Psoas muscle (tissue), 8 donors: ENCODE measurements around the gene ATP5PO. TPM values are rescaled to one million over a fixed set of nuclear protein-coding genes. Genes with fewer than 3 reads are reported as not detected.

Source experiments
- ATAC-seq, 4 donors: fragments of 200-7000 bp; cut with Tn5 transposase; one replicate each; pipeline ENCODE4 v1.9.1; 2020; ENCODE audit warnings: moderate library complexity in 3 of 4, mild to moderate bottlenecking in 2 of 4
- DNase-seq, 2 donors: peaks; one replicate each; pipeline ENCODE4 v3.0.0-alpha.2; 2020
- H3K27ac ChIP-seq: fragments of 200-600 bp; one replicate; pipeline ENCODE4 v1.8.0; 2022
- H3K27me3 ChIP-seq, 3 donors: fragments of 200-600 bp in 1 of 3; one replicate each; pipeline versions ENCODE4 v1.6.1 to v1.8.0; 2013 to 2022; ENCODE audit warnings: low read length in 2 of 3, mild to moderate bottlenecking in 2 of 3, moderate library complexity in 1 of 3; ENCODE audit not compliant: insufficient read depth in 3 of 3
- H3K36me3 ChIP-seq, 2 donors: fragments of 200-600 bp in 1 of 2; one replicate each; pipeline versions ENCODE4 v1.6.1 to v1.8.0; 2013 to 2022; ENCODE audit warnings: low read depth in 1 of 2, mild to moderate bottlenecking in 1 of 2, moderate library complexity in 1 of 2; ENCODE audit not compliant: insufficient read depth in 1 of 2
- H3K4me1 ChIP-seq: fragments of 200-600 bp; one replicate; pipeline ENCODE4 v1.8.0; 2022
- H3K4me3 ChIP-seq: fragments of 200-600 bp; one replicate; pipeline ENCODE4 v1.8.0; 2022; ENCODE audit warnings: mild to moderate bottlenecking
- H3K9me3 ChIP-seq: fragments of 200-600 bp; one replicate; pipeline ENCODE4 v1.8.0; 2022
- CTCF ChIP-seq: fragments of 200-600 bp; IDR thresholded peaks from one replicate; pipeline ENCODE4 v1.8.0; 2022; ENCODE audit warnings: antibody characterized with exemption
- WGBS, 3 donors: extraction: QIAGEN DNeasy Blood & Tissue Kit; methylation state at CpG; one replicate each; pipeline versions ENCODE4 v1.1.6 to v1.1.7; 2013; 5-methylcytosine and 5-hydroxymethylcytosine counted together
- intact Hi-C, 2 donors: fragments of 100-400 bp; cut with DNase I; formaldehyde crosslinking; loops; one replicate each; pipeline versions ENCODE4 v1.11.0 to v1.14.2; 2022
- polyA plus RNA-seq, 3 donors: library from polyadenylated mRNA; stranded (reverse); fragments of 200-250 nt; gene quantifications; one replicate each; pipeline ENCODE4 v1.2.3, GENCODE V29; 2013
- total RNA-seq, 4 donors: library from RNA; stranded (reverse); fragmentation: NEBNext Ultra II Directional in 2 of 4; extraction: Animal tissue kit (Norgen Biotek cat#: 25700) in 2 of 4; gene quantifications; one replicate each; pipeline versions ENCODE4 v1.2.1 to v1.2.4, GENCODE V29; 2021 to 2023
- donor health status: healthy with polysubstance abuse.
- donor health status: DM: no; HTN: no; CAD: no; lungs with moderate emphysema.
- donor health status: Bipolar disorder and iron deficiency.
- donor health status: healthy.
- donor health status: DM: yes; HTN: yes; CAD: no.
- donor health status: DM: no; HTN: no; CAD: no.
- donor health status: DM: no; HTN: no; CAD: no.
- donor health status: DM: yes; HTN: yes; CAD: no.

The ATP5PO gene
- total and polyA plus RNA-seq, 7 donors = 294 to 680 (median 473) TPM

GRCh38 chr21:33942426-33942825, 26.8 kb upstream of the ATP5PO start:
- peaks cover under 1% of the 10 kb centered on the region for H3K4me1 ChIP-seq
- no peak overlapping the region for H3K27ac ChIP-seq
- TF ChIP-seq CTCF = no peak
- no peak overlapping the region for H3K4me3 ChIP-seq
- H3K9me3 ChIP-seq = no peaks in the 10 kb centered on the region
- intact Hi-C loops = loop anchor here in 1 of 2 donors (10.0 kb wide), 1 partner anchor 132 kb away; the partner anchor contains the start of genes MRPS6 and SLC5A3
- ATAC-seq (no peak), DNase-seq (no peak)
- no peaks in the 10 kb centered on the region for H3K27me3 ChIP-seq
- no peaks in the 10 kb centered on the region for H3K36me3 ChIP-seq

GRCh38 chr21:33940881-33941245, 25.3 kb upstream of the ATP5PO start:
- 58 to 68% (median 62%) methylated on average over 5 of the region's 5 CpGs for WGBS, 3 donors
- intact Hi-C loops = loop anchor here in 1 of 2 donors (10.0 kb wide), 1 partner anchor 134 kb away; the partner anchor contains the start of genes MRPS6 and SLC5A3
- no peaks in the 10 kb centered on the region for H3K9me3 ChIP-seq
- no peaks in the 10 kb centered on the region for H3K27me3 ChIP-seq
- ATAC-seq (peak in 2 of 4 donors; percentile 27 to 40), DNase-seq (no peak)
- H3K27ac ChIP-seq = no peak overlapping the region
- H3K4me1 ChIP-seq = no peaks in the 10 kb centered on the region
- H3K4me3 ChIP-seq = no peak overlapping the region
- TF ChIP-seq CTCF = no peak
- H3K36me3 ChIP-seq = no peaks in the 10 kb centered on the region

GRCh38 chr21:33940164-33940880, 24.7 kb upstream of the ATP5PO start:
- Histone ChIP-seq H3K4me3 (no peak overlapping the region), H3K27ac (no peak overlapping the region), H3K9me3 (no peaks in the 10 kb centered on the region), H3K36me3 (no peaks in the 10 kb centered on the region), H3K27me3 (no peaks in the 10 kb centered on the region), H3K4me1 (no peaks in the 10 kb centered on the region)
- DNase-seq = no peak
- WGBS, 3 donors = 74 to 87% (median 82%) methylated on average over 15 of the region's 15 CpGs
- no peak for TF ChIP-seq CTCF
- ATAC-seq = no peak
- intact Hi-C loops = loop anchor here in 1 of 2 donors (10.0 kb wide), 1 partner anchor 134 kb away; the partner anchor contains the start of genes MRPS6 and SLC5A3

GRCh38 chr21:33939226-33939625, 23.6 kb upstream of the ATP5PO start:
- no peak overlapping the region for H3K27ac ChIP-seq

More at GRCh38 chr21:33939226-33939625, 23.6 kb upstream of the ATP5PO start:
- no peak for ATAC-seq
- H3K36me3 ChIP-seq = no peaks in the 10 kb centered on the region
- 48 to 66% (median 65%) methylated on average over 3 of the region's 3 CpGs for WGBS, 3 donors
- no peaks in the 10 kb centered on the region for H3K27me3 ChIP-seq
- intact Hi-C loops = loop anchor here (5.0 to 10.0 kb wide), 3 partner anchors 376 to 408 kb away; no protein-coding TSS in a partner anchor
- no peak overlapping the region for H3K4me3 ChIP-seq
- H3K4me1 ChIP-seq = no peaks in the 10 kb centered on the region
- no peak for TF ChIP-seq CTCF
- no peak for DNase-seq
- H3K9me3 ChIP-seq = no peaks in the 10 kb centered on the region
